HG03469 (cell line): ENCODE results near the gene EEPD1.

Source experiments
- ATAC-seq: cut with Tn5 transposase; IDR thresholded peaks from one replicate; pipeline ENCODE4 v1.9.1; 2021; ENCODE audit warnings: mild to moderate bottlenecking, moderate library complexity, moderate number of reproducible peaks; ENCODE audit not compliant: unreplicated experiment

The EEPD1 gene

GRCh38 chr7:36188906-36189305, 35.9 kb downstream of the EEPD1 start:
- no peak for ATAC-seq

- no peak for ATAC-seq
These were observed 37.6 kb downstream of the EEPD1 start for GRCh38 chr7:36190447-36191291.

- no peak for ATAC-seq
These were observed 38.4 kb downstream of the EEPD1 start for GRCh38 chr7:36191292-36191920.

GRCh38 chr7:36192053-36192824, 39.2 kb downstream of the EEPD1 start:
- peak; percentile 49 for ATAC-seq

GRCh38 chr7:36192877-36193276, 39.8 kb downstream of the EEPD1 start:
- ATAC-seq, result no peak

GRCh38 chr7:36198854-36199266, 45.8 kb downstream of the EEPD1 start:
- ATAC-seq, result no peak

GRCh38 chr7:36199329-36199728, 46.3 kb downstream of the EEPD1 start:
- ATAC-seq, result no peak

- no peak for ATAC-seq
These were observed 48.2 kb downstream of the EEPD1 start for GRCh38 chr7:36201122-36201723.

GRCh38 chr7:36202398-36202797, 49.3 kb downstream of the EEPD1 start:
- ATAC-seq, result no peak

GRCh38 chr7:36203071-36203790, 50.2 kb downstream of the EEPD1 start:
- ATAC-seq, result no peak

GRCh38 chr7:36204044-36204663, 51.1 kb downstream of the EEPD1 start:
- ATAC-seq, result no peak

GRCh38 chr7:36204929-36205635, 52.0 kb downstream of the EEPD1 start:
- no peak for ATAC-seq

GRCh38 chr7:36205803-36206202, 52.7 kb downstream of the EEPD1 start:
- ATAC-seq, result no peak

- no peak for ATAC-seq
These were observed 54.6 kb downstream of the EEPD1 start for GRCh38 chr7:36207451-36208291.

GRCh38 chr7:36208426-36208825, 55.4 kb downstream of the EEPD1 start:
- ATAC-seq, result no peak

- ATAC-seq, result no peak
These were observed 56.2 kb downstream of the EEPD1 start for GRCh38 chr7:36208997-36209813.

- no peak for ATAC-seq
These were observed 56.7 kb downstream of the EEPD1 start for GRCh38 chr7:36209814-36210183.
